ENCODE results near the gene PLEK2.
"Not testable (repeated sequence)": the region's sequence is repeated elsewhere in the genome, so short reads cannot be mapped to it uniquely, and the experiment has no call there.

The PLEK2 gene, protein sequence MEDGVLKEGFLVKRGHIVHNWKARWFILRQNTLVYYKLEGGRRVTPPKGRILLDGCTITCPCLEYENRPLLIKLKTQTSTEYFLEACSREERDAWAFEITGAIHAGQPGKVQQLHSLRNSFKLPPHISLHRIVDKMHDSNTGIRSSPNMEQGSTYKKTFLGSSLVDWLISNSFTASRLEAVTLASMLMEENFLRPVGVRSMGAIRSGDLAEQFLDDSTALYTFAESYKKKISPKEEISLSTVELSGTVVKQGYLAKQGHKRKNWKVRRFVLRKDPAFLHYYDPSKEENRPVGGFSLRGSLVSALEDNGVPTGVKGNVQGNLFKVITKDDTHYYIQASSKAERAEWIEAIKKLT

DNA sequence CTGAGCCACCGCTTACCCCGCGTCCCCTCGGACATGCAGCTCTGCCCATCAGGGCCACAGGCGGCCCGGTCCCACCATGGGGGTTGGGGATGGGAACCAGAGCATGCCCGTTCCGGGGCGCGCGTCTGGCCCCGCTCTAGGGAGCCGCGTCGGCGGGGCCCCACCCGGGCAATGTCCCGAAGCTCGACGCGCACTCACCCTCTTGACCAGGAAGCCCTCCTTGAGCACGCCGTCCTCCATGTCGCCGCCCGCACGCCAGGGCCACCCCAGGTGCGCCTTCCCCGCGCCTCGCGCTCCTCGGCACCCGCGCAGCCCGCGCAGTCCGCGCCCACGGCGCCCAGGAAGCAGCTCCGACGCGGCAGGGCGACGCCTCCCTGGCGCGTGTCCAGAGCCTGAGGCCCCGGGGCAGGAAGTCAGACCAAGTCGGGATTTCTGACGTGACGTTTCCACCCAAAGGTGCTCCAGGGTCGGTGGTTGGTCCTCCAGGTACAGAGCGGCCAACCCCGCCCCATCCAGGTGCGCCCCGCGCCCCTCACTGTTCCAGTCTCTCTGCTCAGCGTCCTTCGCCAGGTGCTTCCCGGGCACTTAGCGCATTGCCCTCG lies at the start of gene PLEK2:
Gene PLEK2, minus strand, starts transcription at position 346 of the 602 bp plus-strand sequence. Its CDS starts 106 bp downstream, at position 240.
- peak within 1 kb of the TSS; percentile 27 to 41 for H3K4me3 ChIP-seq (ENCODE audit: low read depth in 1 of 2, low read length in 2 of 2)
- H3K27ac ChIP-seq (ENCODE audit: low read depth, low read length), result no peak within 1 kb of the TSS
- peaks cover 4% of the 10 kb centered on the region for H3K4me1 ChIP-seq (ENCODE audit: insufficient read depth, low read length)
- peaks cover 9 to 12% of the 10 kb centered on the region in 2 donors for H3K27me3 ChIP-seq (ENCODE audit: control insufficient read depth in 1 of 2, insufficient read depth in 2 of 2, low read length in 2 of 2)
- no peaks in the 10 kb centered on the region for H3K36me3 ChIP-seq (ENCODE audit: insufficient read depth, low read length)
- H3K9me3 ChIP-seq (ENCODE audit: low read length), result no peaks in the 10 kb centered on the region
- no peak within 1 kb of the TSS for H3K9ac ChIP-seq (ENCODE audit: low read length)

DNA sequence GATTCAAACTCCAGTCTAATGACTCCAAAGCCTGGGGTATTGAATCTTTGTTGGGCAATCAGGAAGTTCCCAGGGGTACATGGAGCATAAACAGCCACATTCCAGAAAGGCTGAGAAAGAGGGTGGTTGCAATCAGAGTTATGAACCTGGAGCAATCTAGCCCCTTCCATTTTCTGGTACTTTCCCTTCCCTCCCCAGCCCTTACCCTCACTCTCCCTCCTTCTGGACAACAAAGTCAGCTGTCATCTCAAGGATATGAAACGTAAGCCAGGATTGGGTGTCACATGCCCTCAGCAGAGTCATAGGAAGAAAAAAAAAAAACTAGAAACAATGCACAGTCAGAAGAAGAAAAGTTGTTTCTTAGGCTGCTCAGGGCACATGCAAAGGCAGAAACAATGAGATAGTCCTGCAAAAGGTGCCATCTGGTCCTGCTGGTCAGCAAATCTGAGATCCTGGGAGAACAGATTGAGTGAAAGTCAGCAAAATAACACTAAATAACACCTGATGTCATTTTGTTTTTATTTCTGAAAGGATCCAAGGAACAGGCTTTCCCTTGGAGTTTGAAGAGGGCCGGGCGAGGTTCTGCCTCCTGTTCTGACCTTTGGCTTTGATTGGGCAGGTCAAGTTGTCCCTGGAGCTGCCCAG lies 49.5 kb upstream of the PLEK2 start:
- no peak overlapping the region for H3K4me3 ChIP-seq (ENCODE audit: low read depth in 1 of 2, low read length in 2 of 2)
- H3K9ac ChIP-seq (ENCODE audit: low read length), result no peak overlapping the region
- no peak overlapping the region for H3K27ac ChIP-seq (ENCODE audit: low read depth, low read length)
- H3K36me3 ChIP-seq (ENCODE audit: insufficient read depth, low read length), result no peaks in the 10 kb centered on the region
- H3K27me3 ChIP-seq (ENCODE audit: control insufficient read depth in 1 of 2, insufficient read depth in 2 of 2, low read length in 2 of 2), result peaks cover 0 to 3% of the 10 kb centered on the region in 2 donors
- H3K4me1 ChIP-seq (ENCODE audit: insufficient read depth, low read length), result no peaks in the 10 kb centered on the region
- H3K9me3 ChIP-seq (ENCODE audit: low read length), result no peaks in the 10 kb centered on the region

DNA sequence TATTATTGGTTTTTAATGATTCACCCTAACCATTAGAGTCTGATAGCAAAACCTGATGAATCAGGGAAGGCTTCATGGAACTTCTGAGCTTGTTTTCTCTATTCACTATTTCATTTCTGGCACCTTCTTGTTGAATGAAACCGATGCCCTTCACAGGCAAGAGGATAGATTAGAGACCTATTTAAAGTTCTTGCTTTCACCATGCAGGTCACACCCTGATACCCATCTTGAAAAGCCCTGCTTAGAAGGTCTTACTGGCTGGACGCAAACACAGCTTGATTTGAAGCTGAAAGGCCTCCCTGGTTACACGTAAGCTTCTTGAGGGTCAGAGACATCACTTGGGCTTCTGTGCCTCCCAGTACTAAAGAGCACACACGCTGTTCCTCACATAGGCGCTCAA lies 47.4 kb upstream of the PLEK2 start:
- no peak overlapping the region for H3K4me3 ChIP-seq (ENCODE audit: low read depth in 1 of 2, low read length in 2 of 2)
- no peaks in the 10 kb centered on the region for H3K36me3 ChIP-seq (ENCODE audit: insufficient read depth, low read length)
- H3K4me1 ChIP-seq (ENCODE audit: insufficient read depth, low read length), result no peaks in the 10 kb centered on the region
- no peak overlapping the region for H3K27ac ChIP-seq (ENCODE audit: low read depth, low read length)
- H3K9me3 ChIP-seq (ENCODE audit: low read length), result no peaks in the 10 kb centered on the region
- H3K9ac ChIP-seq (ENCODE audit: low read length), result no peak overlapping the region
- H3K27me3 ChIP-seq (ENCODE audit: control insufficient read depth in 1 of 2, insufficient read depth in 2 of 2, low read length in 2 of 2), result peaks cover 0 to 3% of the 10 kb centered on the region in 2 donors

DNA sequence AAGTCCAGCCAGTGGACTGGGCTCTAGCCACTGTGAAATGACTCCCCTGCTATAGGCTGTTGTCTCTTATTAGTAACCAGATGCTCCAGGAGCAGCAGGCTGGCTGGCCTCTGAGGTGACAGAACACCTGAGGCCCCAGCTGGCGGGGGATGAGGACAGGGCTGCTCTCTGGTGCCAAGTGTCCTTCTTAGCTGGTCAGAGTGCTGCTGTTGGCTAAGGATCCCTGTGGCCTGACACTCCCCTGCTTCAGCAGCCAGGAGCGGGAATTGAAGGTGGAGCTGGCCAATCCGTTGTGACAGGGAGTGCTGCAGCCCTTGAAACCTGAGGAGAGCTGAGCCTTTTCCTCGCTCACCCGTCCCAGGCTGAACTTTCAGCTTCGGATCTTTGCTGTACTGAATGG lies 45.8 kb upstream of the PLEK2 start:
- Histone ChIP-seq H3K4me1 (ENCODE audit: insufficient read depth, low read length) (no peaks in the 10 kb centered on the region), H3K36me3 (ENCODE audit: insufficient read depth, low read length) (no peaks in the 10 kb centered on the region), H3K27ac (ENCODE audit: low read depth, low read length) (no peak overlapping the region), H3K9me3 (ENCODE audit: low read length) (no peaks in the 10 kb centered on the region), H3K9ac (ENCODE audit: low read length) (no peak overlapping the region), H3K4me3 (ENCODE audit: low read depth in 1 of 2, low read length in 2 of 2) (no peak overlapping the region), H3K27me3 (ENCODE audit: control insufficient read depth in 1 of 2, insufficient read depth in 2 of 2, low read length in 2 of 2) (peaks cover 0 to 3% of the 10 kb centered on the region in 2 donors)

DNA sequence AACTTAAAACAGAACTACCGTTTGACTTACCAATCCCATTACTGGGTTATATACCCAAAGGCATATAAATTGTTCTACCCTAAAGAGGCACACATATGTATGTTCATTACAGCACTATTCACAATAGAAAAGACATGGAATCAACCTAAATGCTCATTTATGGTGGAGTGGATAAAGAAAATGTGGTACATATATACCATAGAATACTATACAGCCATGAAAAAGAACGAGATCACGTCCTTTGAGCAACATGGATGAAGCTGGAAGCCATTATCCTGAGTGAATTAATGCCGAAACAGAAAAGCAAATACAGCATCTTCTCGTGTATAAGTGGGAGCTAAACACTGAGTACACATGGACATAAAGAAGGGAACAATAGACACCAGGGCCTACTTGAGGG lies 44.8 kb upstream of the PLEK2 start:
- H3K4me3 ChIP-seq (ENCODE audit: low read depth in 1 of 2, low read length in 2 of 2), result no peak overlapping the region
- H3K27me3 ChIP-seq (ENCODE audit: control insufficient read depth in 1 of 2, insufficient read depth in 2 of 2, low read length in 2 of 2), result peaks cover 0 to 3% of the 10 kb centered on the region in 2 donors
- no peak overlapping the region for H3K27ac ChIP-seq (ENCODE audit: low read depth, low read length)
- no peak overlapping the region for H3K9ac ChIP-seq (ENCODE audit: low read length)
- no peaks in the 10 kb centered on the region for H3K36me3 ChIP-seq (ENCODE audit: insufficient read depth, low read length)
- H3K4me1 ChIP-seq (ENCODE audit: insufficient read depth, low read length), result no peaks in the 10 kb centered on the region
- no peaks in the 10 kb centered on the region for H3K9me3 ChIP-seq (ENCODE audit: low read length)

DNA sequence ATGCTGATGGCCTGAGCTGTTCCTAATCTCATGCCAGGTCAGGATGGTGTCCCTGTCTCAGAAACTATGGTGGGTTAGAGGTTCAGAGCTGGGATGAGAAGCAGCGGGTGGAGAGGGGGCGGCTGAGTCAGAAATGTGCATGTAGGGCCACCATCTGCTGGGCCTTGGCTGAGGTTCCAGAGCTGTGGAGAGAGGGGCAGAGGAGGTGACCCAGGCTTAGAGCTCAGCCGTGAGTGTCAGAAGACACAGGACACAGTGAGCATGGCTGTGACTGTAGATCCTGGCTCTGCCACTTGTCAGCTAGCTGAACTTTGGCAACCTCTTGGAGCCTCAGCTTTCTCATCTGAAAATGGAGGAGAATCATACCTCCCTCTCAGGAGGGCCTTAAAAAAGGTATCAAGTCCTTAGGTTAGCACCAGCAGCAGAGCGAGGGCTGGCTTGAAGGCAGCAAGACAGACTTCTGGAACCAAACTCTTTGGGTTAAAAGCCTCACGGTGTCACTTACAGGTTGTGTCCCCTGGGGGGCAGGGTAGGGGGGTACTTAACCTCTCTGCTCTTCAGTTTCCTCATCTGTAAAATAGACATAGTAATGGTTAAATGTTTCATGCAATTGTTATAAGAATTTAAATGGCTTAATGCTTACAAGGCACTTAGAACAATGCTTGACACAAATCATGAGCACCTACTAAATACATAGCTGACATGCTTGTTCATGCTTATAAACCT lies 41.8 kb upstream of the PLEK2 start:
- no peak overlapping the region for H3K4me3 ChIP-seq (ENCODE audit: low read depth in 1 of 2, low read length in 2 of 2)
- H3K36me3 ChIP-seq (ENCODE audit: insufficient read depth, low read length), result no peaks in the 10 kb centered on the region
- H3K27me3 ChIP-seq (ENCODE audit: control insufficient read depth in 1 of 2, insufficient read depth in 2 of 2, low read length in 2 of 2), result no peaks in the 10 kb centered on the region
- H3K9me3 ChIP-seq (ENCODE audit: low read length), result no peaks in the 10 kb centered on the region
- no peaks in the 10 kb centered on the region for H3K4me1 ChIP-seq (ENCODE audit: insufficient read depth, low read length)
- H3K27ac ChIP-seq (ENCODE audit: low read depth, low read length), result no peak overlapping the region
- no peak overlapping the region for H3K9ac ChIP-seq (ENCODE audit: low read length)

DNA sequence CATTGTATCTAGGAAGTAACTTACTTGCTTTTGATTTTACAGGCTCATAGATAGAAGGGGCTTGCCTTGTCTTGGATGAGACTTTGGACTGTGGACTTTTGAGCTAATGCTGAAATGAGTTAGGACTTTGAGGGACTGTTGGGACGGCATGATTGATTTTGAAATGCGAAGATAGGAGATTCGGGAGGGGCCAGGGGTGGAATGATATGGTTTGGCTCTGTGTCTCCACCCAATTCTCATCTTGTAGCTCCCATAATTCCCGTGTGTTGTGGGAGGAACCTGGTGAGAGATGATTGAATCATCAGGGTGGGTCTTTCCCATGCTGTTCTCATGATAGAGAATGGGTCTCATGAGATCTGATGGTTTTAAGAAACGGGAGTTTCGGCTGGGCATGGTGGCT lies 39.7 kb upstream of the PLEK2 start:
- not testable (repeated sequence) for H3K4me3 ChIP-seq (ENCODE audit: low read depth in 1 of 2, low read length in 2 of 2); H3K4me1 ChIP-seq (ENCODE audit: insufficient read depth, low read length); H3K9me3 ChIP-seq (ENCODE audit: low read length); H3K27ac ChIP-seq (ENCODE audit: low read depth, low read length); H3K27me3 ChIP-seq (ENCODE audit: control insufficient read depth in 1 of 2, insufficient read depth in 2 of 2, low read length in 2 of 2); H3K9ac ChIP-seq (ENCODE audit: low read length); H3K36me3 ChIP-seq (ENCODE audit: insufficient read depth, low read length)

DNA sequence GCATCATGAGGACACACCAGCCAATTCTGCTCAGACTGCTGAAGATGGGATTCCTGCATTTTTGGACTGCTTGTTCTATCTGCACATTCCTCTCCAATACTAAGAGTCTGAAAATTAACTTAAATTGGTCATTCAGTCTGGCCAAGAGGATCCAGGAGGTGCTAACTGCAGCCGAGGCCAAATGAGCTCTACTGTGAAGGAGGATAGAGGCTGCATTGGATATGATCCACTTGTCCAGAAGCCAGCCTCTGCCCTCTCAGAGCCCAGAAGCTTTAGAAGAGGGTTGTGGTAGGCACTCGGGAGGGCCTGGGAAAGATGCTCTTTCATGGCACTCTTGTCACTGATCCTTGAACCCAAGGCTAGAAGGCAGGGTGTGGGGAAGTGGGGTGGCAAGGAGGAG lies 37.1 kb upstream of the PLEK2 start:
- H3K9ac ChIP-seq (ENCODE audit: low read length), result no peak overlapping the region
- no peak overlapping the region for H3K4me3 ChIP-seq (ENCODE audit: low read depth in 1 of 2, low read length in 2 of 2)
- no peaks in the 10 kb centered on the region for H3K9me3 ChIP-seq (ENCODE audit: low read length)
- H3K36me3 ChIP-seq (ENCODE audit: insufficient read depth, low read length), result no peaks in the 10 kb centered on the region
- no peak overlapping the region for H3K27ac ChIP-seq (ENCODE audit: low read depth, low read length)
- no peaks in the 10 kb centered on the region for H3K27me3 ChIP-seq (ENCODE audit: control insufficient read depth in 1 of 2, insufficient read depth in 2 of 2, low read length in 2 of 2)
- H3K4me1 ChIP-seq (ENCODE audit: insufficient read depth, low read length), result peaks cover 10% of the 10 kb centered on the region

DNA sequence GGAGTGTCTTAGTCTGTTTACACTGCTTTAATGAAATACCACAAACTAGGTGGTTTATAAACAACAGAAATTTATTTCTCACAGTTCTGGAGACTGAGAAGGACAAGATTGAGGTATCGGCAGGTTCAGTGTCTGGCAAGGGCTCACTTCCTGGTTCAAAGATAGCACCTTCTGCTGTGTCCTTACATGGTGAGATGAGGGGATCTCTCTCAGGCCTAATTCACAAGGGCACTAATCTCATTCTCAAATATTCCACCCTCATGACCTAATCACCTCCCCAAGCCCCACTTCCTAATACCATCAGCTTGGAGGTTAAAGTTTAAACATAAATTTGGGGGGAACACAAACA lies 35.0 kb upstream of the PLEK2 start:
- no peaks in the 10 kb centered on the region for H3K27me3 ChIP-seq (ENCODE audit: control insufficient read depth in 1 of 2, insufficient read depth in 2 of 2, low read length in 2 of 2)
- no peak overlapping the region for H3K27ac ChIP-seq (ENCODE audit: low read depth, low read length)
- no peak overlapping the region for H3K4me3 ChIP-seq (ENCODE audit: low read depth in 1 of 2, low read length in 2 of 2)
- H3K36me3 ChIP-seq (ENCODE audit: insufficient read depth, low read length), result no peaks in the 10 kb centered on the region
- H3K9ac ChIP-seq (ENCODE audit: low read length), result no peak overlapping the region
- H3K4me1 ChIP-seq (ENCODE audit: insufficient read depth, low read length), result peaks cover 10% of the 10 kb centered on the region
- H3K9me3 ChIP-seq (ENCODE audit: low read length), result no peaks in the 10 kb centered on the region

DNA sequence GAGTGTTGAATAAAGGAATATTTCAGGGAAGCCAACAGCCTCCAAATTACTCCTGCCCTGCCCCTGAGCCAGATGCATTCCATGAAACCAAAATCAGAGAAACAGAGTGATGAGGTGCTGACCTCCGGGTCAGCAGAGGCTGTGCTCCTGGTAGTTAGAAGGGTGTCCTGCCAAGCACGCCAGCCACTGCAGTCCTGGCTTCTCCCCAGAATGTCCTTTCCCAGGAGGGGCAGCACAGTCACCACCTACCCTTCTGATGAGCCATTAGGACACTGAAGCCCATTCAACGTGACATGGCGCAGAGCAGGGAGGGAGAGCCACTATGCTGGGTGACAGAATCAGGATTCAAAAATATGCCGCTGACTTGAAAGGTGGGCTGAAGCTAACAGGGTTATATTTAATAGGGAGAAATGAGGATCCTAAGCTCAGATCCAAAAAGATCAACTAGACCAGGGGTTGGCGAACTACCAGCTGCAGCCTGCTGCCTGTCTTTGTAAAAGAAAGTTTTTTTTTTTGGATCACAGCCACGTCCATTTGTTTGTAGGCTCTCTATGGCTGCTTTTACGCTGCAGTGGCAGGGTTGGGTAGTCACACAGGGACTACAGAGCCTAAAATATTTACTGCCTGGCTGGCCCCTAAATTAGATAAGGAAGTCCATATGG lies 34.5 kb upstream of the PLEK2 start:
- no peaks in the 10 kb centered on the region for H3K27me3 ChIP-seq (ENCODE audit: control insufficient read depth in 1 of 2, insufficient read depth in 2 of 2, low read length in 2 of 2)
- no peaks in the 10 kb centered on the region for H3K9me3 ChIP-seq (ENCODE audit: low read length)
- no peak overlapping the region for H3K9ac ChIP-seq (ENCODE audit: low read length)
- H3K4me1 ChIP-seq (ENCODE audit: insufficient read depth, low read length), result peaks cover 10% of the 10 kb centered on the region
- no peaks in the 10 kb centered on the region for H3K36me3 ChIP-seq (ENCODE audit: insufficient read depth, low read length)
- H3K4me3 ChIP-seq (ENCODE audit: low read depth in 1 of 2, low read length in 2 of 2), result no peak overlapping the region
- no peak overlapping the region for H3K27ac ChIP-seq (ENCODE audit: low read depth, low read length)

DNA sequence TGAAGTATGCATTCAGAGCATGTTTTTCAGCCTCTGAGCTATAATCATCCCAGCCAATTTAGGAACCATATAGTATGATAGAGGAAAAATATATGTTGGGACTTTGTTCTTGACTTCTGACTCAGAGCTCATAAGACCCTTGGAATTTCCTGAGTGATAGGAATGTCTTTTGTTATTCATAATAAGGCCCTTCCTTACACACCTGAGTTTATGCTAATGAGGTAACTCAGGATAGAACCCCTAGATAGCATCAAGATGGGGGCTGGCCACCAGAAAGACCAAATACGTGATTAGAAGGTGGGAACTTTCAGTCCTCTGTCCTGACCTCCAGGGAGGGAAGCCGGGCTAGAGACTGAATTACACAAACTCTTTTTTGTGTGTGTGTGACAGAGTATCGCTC lies 32.4 kb upstream of the PLEK2 start:
- H3K27me3 ChIP-seq (ENCODE audit: control insufficient read depth in 1 of 2, insufficient read depth in 2 of 2, low read length in 2 of 2), result no peaks in the 10 kb centered on the region
- no peak overlapping the region for H3K27ac ChIP-seq (ENCODE audit: low read depth, low read length)
- H3K9ac ChIP-seq (ENCODE audit: low read length), result no peak overlapping the region
- H3K9me3 ChIP-seq (ENCODE audit: low read length), result no peaks in the 10 kb centered on the region
- no peaks in the 10 kb centered on the region for H3K36me3 ChIP-seq (ENCODE audit: insufficient read depth, low read length)
- H3K4me3 ChIP-seq (ENCODE audit: low read depth in 1 of 2, low read length in 2 of 2), result no peak overlapping the region
- H3K4me1 ChIP-seq (ENCODE audit: insufficient read depth, low read length), result peaks cover 10% of the 10 kb centered on the region
